Neural cell (in vitro differentiated cells): ENCODE data around the gene CCT8L2. TPM values are rescaled to one million over a fixed set of nuclear protein-coding genes. Genes with fewer than 3 reads are reported as not detected.
"Not testable (repeated sequence)": the region's sequence is repeated elsewhere in the genome, so short reads cannot be mapped to it uniquely, and the experiment has no call there.

ENCODE experiments used
- H2AFZ ChIP-seq: fragments of 200-600, 300-800 bp; sonication (generic), shearing (Covaris generic); 2 replicates; pipeline ENCODE4 v1.6.0; 2014; ENCODE audit warnings: low read depth, mild to moderate bottlenecking, antibody characterized with exemption, low read length, moderate library complexity
- H3F3A ChIP-seq: fragments of 200-600 bp; shearing (Covaris generic); 2 replicates; pipeline ENCODE4 v1.6.1; 2016; ENCODE audit warnings: mild to moderate bottlenecking, moderate library complexity, mixed read lengths, antibody characterized with exemption, low read length; ENCODE audit not compliant: insufficient read depth, poor library complexity, severe bottlenecking
- H3K27ac ChIP-seq: fragments of 200-600, 300-800 bp; sonication (generic), shearing (Covaris generic); 2 replicates; pipeline ENCODE4 v1.5.1; 2014; ENCODE audit warnings: mild to moderate bottlenecking, low read length, moderate library complexity
- H3K27me3 ChIP-seq: fragments of 300-800, 200-600 bp; sonication (generic), shearing (Covaris generic); 2 replicates; pipeline ENCODE4 v1.6.0; 2014; ENCODE audit warnings: mild to moderate bottlenecking, low read depth, low read length, moderate library complexity; ENCODE audit not compliant: insufficient read depth
- H3K36me3 ChIP-seq: fragments of 300-800, 200-600 bp; sonication (generic), shearing (Covaris generic); 2 replicates; pipeline ENCODE4 v1.5.1; 2014; ENCODE audit warnings: mild to moderate bottlenecking, antibody characterized with exemption, low read length, moderate library complexity; ENCODE audit not compliant: insufficient read depth
- H3K4me2 ChIP-seq: fragments of 300-800, 200-600 bp; sonication (generic), shearing (Covaris generic); 2 replicates; pipeline ENCODE4 v1.6.0; 2014; ENCODE audit warnings: mild to moderate bottlenecking, low read length
- H3K4me3 ChIP-seq: fragments of 300-800, 200-600 bp; sonication (generic), shearing (Covaris generic); 2 replicates; pipeline ENCODE4 v1.5.1; 2014; ENCODE audit warnings: mild to moderate bottlenecking, low read length, moderate library complexity
- H3K79me2 ChIP-seq: fragments of 200-600 bp; shearing (Covaris generic); replicated peaks from 2 replicates; pipeline ENCODE4 v1.6.0; 2014; ENCODE audit warnings: mild to moderate bottlenecking, low read length, moderate library complexity; ENCODE audit not compliant: insufficient read depth
- H3K9ac ChIP-seq: fragments of 300-800, 200-600 bp; sonication (generic), shearing (Covaris generic); 2 replicates; pipeline ENCODE4 v1.6.1; 2016; ENCODE audit warnings: mild to moderate bottlenecking, low read length, mixed read lengths
- H3K9me2 ChIP-seq: fragments of 200-600 bp; shearing (Covaris generic); 2 replicates; pipeline ENCODE4 v1.6.1; 2016; ENCODE audit warnings: mild to moderate bottlenecking, low read length, mixed read lengths; ENCODE audit not compliant: insufficient read depth
- H3K9me3 ChIP-seq: fragments of 200-600, 300-800 bp; sonication (generic), shearing (Covaris generic); 2 replicates; pipeline ENCODE4 v1.6.1; 2016; ENCODE audit warnings: mild to moderate bottlenecking, mixed run types, low read length, moderate library complexity, mixed read lengths
- H4K20me1 ChIP-seq: fragments of 200-600 bp; shearing (Covaris generic); 2 replicates; pipeline ENCODE4 v1.6.1; 2016; ENCODE audit warnings: mild to moderate bottlenecking, mixed run types; ENCODE audit not compliant: insufficient read depth
- TAF1 ChIP-seq: IDR thresholded peaks from 2 replicates; pipeline ENCODE4 v1.6.1; 2012; ENCODE audit warnings: low read depth
- polyA plus RNA-seq: library from polyadenylated mRNA; depleted of rRNA; stranded (reverse); fragments of >200 nt; gene quantifications from 2 replicates; pipeline ENCODE4 v1.2.3, GENCODE V29; 2014
- TF ChIP-seq, protein P1 (sequence below): fragments of 450-650 bp; IDR thresholded peaks from 2 replicates; pipeline ENCODE4 v1.5.1; 2014; ENCODE audit warnings: antibody characterized with exemption, mild to moderate bottlenecking, moderate library complexity; ENCODE audit not compliant: poor library complexity, severe bottlenecking

The CCT8L2 gene
- polyA plus RNA-seq, 1 donor from 2014 or later: not detected

- Histone ChIP-seq H3K9me2 (no peaks in the 10 kb centered on the region), H3K4me3 (no peak overlapping the region), H4K20me1 (no peaks in the 10 kb centered on the region), H3F3A (no peaks in the 10 kb centered on the region), H3K27ac (no peak overlapping the region), H3K27me3 (no peaks in the 10 kb centered on the region), H3K36me3 (no peaks in the 10 kb centered on the region), H3K9me3 (no peaks in the 10 kb centered on the region), H2AFZ (no peak overlapping the region), H3K4me2 (no peak overlapping the region), H3K79me2 (no peaks in the 10 kb centered on the region), H3K9ac (no peak overlapping the region)
- TF ChIP-seq, protein P1, sequence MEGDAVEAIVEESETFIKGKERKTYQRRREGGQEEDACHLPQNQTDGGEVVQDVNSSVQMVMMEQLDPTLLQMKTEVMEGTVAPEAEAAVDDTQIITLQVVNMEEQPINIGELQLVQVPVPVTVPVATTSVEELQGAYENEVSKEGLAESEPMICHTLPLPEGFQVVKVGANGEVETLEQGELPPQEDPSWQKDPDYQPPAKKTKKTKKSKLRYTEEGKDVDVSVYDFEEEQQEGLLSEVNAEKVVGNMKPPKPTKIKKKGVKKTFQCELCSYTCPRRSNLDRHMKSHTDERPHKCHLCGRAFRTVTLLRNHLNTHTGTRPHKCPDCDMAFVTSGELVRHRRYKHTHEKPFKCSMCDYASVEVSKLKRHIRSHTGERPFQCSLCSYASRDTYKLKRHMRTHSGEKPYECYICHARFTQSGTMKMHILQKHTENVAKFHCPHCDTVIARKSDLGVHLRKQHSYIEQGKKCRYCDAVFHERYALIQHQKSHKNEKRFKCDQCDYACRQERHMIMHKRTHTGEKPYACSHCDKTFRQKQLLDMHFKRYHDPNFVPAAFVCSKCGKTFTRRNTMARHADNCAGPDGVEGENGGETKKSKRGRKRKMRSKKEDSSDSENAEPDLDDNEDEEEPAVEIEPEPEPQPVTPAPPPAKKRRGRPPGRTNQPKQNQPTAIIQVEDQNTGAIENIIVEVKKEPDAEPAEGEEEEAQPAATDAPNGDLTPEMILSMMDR: no peak
- TF ChIP-seq TAF1: no peak
Observed at GRCh38 chr22:16568425-16568758, 24.2 kb downstream of the CCT8L2 start.

- not testable (repeated sequence) for H3K4me2 ChIP-seq, H3K9ac ChIP-seq, H3K27me3 ChIP-seq, H3K27ac ChIP-seq, H2AFZ ChIP-seq, H3F3A ChIP-seq, H3K79me2 ChIP-seq, H4K20me1 ChIP-seq, H3K9me3 ChIP-seq, H3K9me2 ChIP-seq, H3K36me3 ChIP-seq, H3K4me3 ChIP-seq
Observed at GRCh38 chr22:16567617-16568424, 24.8 kb downstream of the CCT8L2 start.

DNA sequence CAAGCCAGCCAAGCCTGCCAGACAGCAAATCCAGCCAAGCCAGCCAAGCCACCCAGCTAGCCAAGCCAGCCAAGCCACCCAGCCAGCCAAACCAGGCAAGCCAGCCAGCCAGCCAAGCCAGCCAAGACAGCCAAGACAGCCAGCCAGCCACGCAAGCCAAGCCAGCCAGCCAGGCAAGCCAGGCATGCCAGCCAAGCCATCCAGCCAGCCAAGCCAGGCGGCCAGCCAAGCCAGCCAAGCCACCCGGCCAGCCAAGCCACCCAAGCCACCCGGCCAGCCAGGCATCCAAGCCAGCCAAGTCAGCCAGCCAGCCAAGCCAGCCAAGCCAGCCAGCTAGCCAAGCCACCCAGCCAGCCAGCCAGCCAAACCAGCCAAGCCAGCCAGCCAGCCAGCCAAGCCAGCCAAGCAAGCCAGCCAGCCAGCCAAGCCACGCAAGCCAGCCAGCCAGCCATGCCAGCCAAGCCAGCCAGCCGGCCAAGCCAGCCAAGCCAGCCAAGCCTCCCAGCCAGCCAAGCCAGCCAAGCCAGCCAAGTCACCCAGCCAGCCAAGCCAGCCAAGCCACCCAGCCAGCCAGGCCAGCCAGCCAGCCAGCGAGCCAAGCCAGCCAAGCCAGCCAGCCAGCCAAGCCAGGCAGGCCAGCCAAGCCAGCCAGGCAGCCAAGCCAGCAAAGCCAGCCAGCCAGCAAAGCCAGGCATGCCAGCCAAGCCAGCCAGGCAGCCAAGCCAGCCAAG lies 26.0 kb downstream of the CCT8L2 start:
- not testable (repeated sequence) for H2AFZ ChIP-seq, H3K9ac ChIP-seq, H3K9me2 ChIP-seq, H3K4me2 ChIP-seq, H3K79me2 ChIP-seq, H3K27me3 ChIP-seq, H3K36me3 ChIP-seq, H3K9me3 ChIP-seq, H3K4me3 ChIP-seq, H4K20me1 ChIP-seq, H3K27ac ChIP-seq, H3F3A ChIP-seq

DNA sequence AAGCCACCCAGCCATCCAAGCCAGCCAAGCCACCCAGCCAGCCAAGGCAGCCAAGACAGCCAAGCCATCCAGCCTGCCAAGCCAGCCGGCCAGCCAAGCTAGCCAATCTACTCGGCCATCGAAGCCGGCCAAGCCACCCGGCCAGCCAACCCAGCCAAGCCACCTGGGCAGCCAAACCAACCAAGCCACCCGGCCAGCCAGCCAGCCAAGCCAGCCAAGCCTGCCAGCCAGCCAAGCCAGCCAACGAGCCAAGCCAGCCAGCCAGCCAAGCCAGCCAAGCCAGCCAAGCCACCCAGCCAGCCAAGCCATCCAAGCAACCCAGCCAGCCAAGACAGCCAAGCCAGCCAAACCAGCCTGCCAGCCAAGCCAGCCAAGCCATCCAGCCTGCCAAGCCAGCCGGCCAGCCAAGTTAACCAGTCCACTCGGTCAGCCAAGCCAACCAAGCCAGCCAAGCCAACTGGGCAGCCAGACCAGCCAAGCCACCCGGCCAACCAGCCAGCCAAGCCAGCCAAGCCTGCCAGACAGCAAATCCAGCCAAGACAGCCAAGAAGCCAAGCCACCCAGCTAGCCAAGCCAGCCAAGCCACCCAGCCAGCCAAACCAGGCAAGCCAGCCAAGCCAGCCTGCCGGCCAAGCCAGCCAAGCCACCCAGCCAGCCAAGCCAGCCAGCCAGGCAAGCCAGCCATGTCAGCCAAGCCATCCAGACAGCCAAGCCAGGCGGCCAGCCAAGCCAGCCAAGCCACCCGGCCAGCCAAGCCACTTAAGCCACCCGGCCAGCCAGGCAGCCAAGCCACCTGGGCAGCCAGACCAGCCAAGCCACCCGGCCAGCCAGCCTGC lies 26.8 kb downstream of the CCT8L2 start:
- not testable (repeated sequence) for H3K4me2 ChIP-seq, H3K79me2 ChIP-seq, H4K20me1 ChIP-seq, H2AFZ ChIP-seq, H3K27ac ChIP-seq, H3K4me3 ChIP-seq, H3K9me2 ChIP-seq, H3F3A ChIP-seq, H3K27me3 ChIP-seq, H3K9me3 ChIP-seq, H3K9ac ChIP-seq, H3K36me3 ChIP-seq

GRCh38 chr22:16564837-16565584 lies 27.6 kb downstream of the CCT8L2 start:
- not testable (repeated sequence) for H4K20me1 ChIP-seq, H3K36me3 ChIP-seq, H2AFZ ChIP-seq, H3K27ac ChIP-seq, H3K9me2 ChIP-seq, H3K9me3 ChIP-seq, H3K27me3 ChIP-seq, H3K4me2 ChIP-seq, H3K9ac ChIP-seq, H3F3A ChIP-seq, H3K79me2 ChIP-seq, H3K4me3 ChIP-seq
